ENCODE results near the gene RBKS.
A peak's percentile ranks its signal among the peaks of the same experiment; 100 is the strongest.

Gene RBKS

DNA sequence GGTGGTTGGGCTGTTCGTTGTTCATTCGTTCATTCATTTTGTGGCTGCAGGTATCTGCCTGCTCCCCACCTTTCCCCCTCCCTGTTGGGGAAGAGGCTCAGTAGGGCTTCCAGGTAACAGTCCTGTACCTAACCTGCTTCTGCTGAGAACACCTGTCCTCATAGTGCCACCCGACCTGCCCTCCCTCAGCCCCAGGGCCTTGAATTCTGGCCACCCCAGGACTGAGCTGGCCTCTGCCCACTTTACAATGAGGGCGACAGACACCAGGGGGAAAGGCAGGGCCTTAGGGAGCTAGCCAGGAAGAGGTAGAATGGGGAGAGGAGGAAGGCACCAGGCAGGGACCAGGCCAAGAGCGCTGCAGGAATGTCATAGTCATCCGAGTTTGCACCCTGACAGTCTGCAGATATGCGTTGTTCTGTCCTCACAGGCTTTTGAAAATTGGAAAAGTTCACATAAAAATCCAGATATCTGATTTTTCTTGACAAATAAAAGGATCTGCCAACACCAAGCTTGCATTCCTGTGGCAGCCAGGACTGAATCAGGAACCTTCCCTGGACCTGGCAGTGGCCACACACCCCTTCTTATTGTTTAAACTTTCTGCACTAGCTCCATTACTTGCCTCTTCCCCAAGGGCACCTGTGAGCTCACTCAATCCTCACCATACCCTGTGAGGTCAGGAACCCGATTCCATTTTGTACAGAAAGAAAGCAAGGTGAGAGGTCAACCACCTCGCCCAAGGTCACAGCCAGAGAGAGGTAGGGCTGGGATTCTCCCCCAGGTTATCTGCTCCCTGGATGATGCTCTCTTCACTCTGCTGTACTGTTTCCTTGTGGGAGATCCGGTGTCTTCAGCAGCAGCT lies 153.9 kb downstream of the RBKS start:
- Histone ChIP-seq H3K9ac (ENCODE audit: low read length) (peak overlapping the region; percentile 61), H3K4me1 (ENCODE audit: control insufficient read depth, low read depth, low read length) (peaks cover 9% of the 10 kb centered on the region), H3K27ac (ENCODE audit: low read length) (no peak overlapping the region), H3K27me3 (ENCODE audit: control insufficient read depth, insufficient read depth, low read length) (no peaks in the 10 kb centered on the region), H3K36me3 (ENCODE audit: control insufficient read depth, low read depth, low read length) (no peaks in the 10 kb centered on the region), H3K9me3 (ENCODE audit: control insufficient read depth, low read depth, low read length) (peaks cover 2% of the 10 kb centered on the region), H3K4me3 (ENCODE audit: low read length) (peak overlapping the region; percentile 63)

GRCh38 chr2:27735263-27735904 lies 154.8 kb downstream of the RBKS start:
- Histone ChIP-seq H3K27ac (ENCODE audit: low read length) (no peak overlapping the region), H3K4me3 (ENCODE audit: low read length) (peak overlapping the region; percentile 63), H3K9ac (ENCODE audit: low read length) (peak overlapping the region; percentile 61), H3K4me1 (ENCODE audit: control insufficient read depth, low read depth, low read length) (peaks cover 9% of the 10 kb centered on the region), H3K36me3 (ENCODE audit: control insufficient read depth, low read depth, low read length) (no peaks in the 10 kb centered on the region), H3K27me3 (ENCODE audit: control insufficient read depth, insufficient read depth, low read length) (no peaks in the 10 kb centered on the region), H3K9me3 (ENCODE audit: control insufficient read depth, low read depth, low read length) (no peaks in the 10 kb centered on the region)

DNA sequence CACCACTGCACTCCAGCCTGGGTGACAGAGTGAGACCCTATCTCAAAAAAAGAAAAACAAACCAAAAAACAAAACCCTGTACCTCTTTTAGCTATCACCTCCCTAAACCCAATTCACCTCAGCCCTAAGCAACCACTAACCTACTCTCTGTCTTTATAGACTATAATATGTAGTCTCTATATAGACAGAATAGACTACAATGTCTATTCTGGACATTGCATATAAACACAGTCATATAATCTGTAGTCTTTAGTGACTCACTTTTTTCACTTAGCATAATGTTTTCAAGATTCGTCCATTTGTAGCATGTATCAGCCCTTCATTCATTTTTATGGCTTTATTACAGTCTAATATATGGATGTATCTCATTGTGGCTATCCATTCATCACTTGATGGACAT lies 155.9 kb downstream of the RBKS start:
- Histone ChIP-seq H3K27me3 (ENCODE audit: control insufficient read depth, insufficient read depth, low read length) (no peaks in the 10 kb centered on the region), H3K9me3 (ENCODE audit: control insufficient read depth, low read depth, low read length) (no peaks in the 10 kb centered on the region), H3K4me3 (ENCODE audit: low read length) (no peak overlapping the region), H3K27ac (ENCODE audit: low read length) (no peak overlapping the region), H3K4me1 (ENCODE audit: control insufficient read depth, low read depth, low read length) (peaks cover 9% of the 10 kb centered on the region), H3K36me3 (ENCODE audit: control insufficient read depth, low read depth, low read length) (no peaks in the 10 kb centered on the region), H3K9ac (ENCODE audit: low read length) (no peak overlapping the region)

All from iPS-18a (cell line).